ENCODE results near the gene RASGRF2.
"Not testable (repeated sequence)": the region's sequence is repeated elsewhere in the genome, so short reads cannot be mapped to it uniquely, and the experiment has no call there.

The RASGRF2 gene

DNA sequence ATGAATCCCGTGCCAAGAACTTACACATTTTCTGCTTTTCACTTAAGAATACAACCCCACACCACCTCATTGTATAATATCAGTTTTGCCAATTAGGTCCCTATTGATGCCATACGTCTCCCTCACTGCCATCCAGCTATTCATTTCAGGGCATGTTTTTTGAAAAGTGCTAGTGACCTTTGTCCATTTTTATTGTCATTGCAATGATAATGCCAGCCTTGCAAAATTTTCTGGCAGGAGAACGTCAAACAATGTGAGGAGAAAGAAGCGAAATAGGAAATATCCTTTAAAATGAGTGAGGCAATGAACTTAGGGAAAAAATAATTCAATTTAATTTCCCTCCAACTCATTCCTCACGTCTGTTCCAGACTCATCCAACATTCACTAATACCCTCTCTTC, 161.1 kb downstream of the RASGRF2 start:
- WGBS (ENCODE audit: extremely low coverage, insufficient coverage, insufficient read length): no CpG with 5 or more reads among the region's 5 CpGs
- Histone ChIP-seq H3K4me3 (ENCODE audit: low read depth, low read length) (no peak overlapping the region), H4K8ac (ENCODE audit: low read depth, low read length) (no peak overlapping the region), H2BK12ac (ENCODE audit: low read length) (no peak overlapping the region), H3K36me3 (ENCODE audit: control insufficient read depth in 1 of 2, insufficient read depth in 2 of 2, low read length in 2 of 2) (peaks cover 28 to 51% of the 10 kb centered on the region in 2 experiments), H3K27me3 (ENCODE audit: insufficient read depth, low read length) (no peaks in the 10 kb centered on the region), H2AK5ac (ENCODE audit: low read length) (no peak overlapping the region), H4K91ac (ENCODE audit: low read depth, low read length) (no peak overlapping the region), H3K27ac (ENCODE audit: low read depth, low read length) (no peak overlapping the region), H3K79me1 (ENCODE audit: low read length) (no peaks in the 10 kb centered on the region), H4K12ac (ENCODE audit: low read depth, low read length) (no peak overlapping the region), H2BK5ac (ENCODE audit: low read depth, low read length, poor library complexity) (no peak overlapping the region), H3K14ac (ENCODE audit: low read length) (no peak overlapping the region), H2BK120ac (ENCODE audit: insufficient read depth, low read length, poor library complexity) (no peak overlapping the region), H3K23ac (ENCODE audit: low read length) (no peak overlapping the region), H3K18ac (ENCODE audit: low read length) (no peak overlapping the region), H3K4me1 (ENCODE audit: control insufficient read depth in 1 of 2, insufficient read depth in 2 of 2, low read length in 2 of 2) (peaks cover 0 to 5% of the 10 kb centered on the region in 2 experiments), H3K4me2 (ENCODE audit: low read length) (no peak overlapping the region), H3K9ac (ENCODE audit: low read length) (no peak overlapping the region), H3K4ac (ENCODE audit: low read depth, low read length) (no peak overlapping the region), H3K79me2 (ENCODE audit: control insufficient read depth, insufficient read depth, low read length, poor library complexity) (no peaks in the 10 kb centered on the region), H2AFZ (ENCODE audit: insufficient read depth, low read length, poor library complexity) (no peak overlapping the region), H3K9me3 (ENCODE audit: insufficient read depth, low read depth, low read length) (no peaks in the 10 kb centered on the region)
- no peak for DNase-seq

DNA sequence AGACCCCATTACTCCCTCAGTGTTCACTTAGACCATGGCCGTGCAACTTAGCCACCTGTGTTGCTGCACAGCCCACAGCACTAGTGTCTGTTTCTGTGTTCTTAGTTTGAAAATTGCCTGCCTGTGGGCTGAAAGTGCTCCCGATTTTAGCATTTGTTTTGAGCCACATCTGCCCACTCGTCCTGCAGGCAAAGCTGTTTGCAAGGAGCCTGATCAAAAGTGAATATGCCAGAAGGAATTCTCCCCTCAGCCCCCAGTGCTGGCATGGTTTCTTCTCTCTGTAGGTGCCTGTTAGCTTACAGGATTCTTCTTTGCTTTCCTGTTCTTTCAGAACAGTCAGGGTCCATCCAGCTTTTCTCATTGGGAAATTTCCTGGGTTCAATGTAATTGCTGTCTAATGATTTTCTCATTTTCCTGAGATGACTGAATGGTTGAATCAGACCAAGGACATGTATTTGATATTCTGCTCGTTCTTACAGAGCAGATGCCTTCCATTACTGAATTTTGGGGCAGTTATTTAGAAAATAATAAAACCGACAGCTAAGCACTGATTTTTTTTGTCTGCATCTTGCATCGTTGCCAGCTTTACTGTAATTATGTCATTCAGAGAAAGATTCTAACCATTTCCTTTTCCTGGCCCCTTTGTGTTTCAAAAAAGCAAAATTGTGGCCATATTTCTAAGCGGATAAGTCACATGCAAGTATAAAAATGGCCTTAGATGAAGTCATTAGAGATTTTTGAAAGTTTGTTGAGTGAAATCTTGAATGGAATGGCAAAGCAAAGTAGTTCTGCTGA, 161.9 kb downstream of the RASGRF2 start:
- DNase-seq: no peak
- no peak overlapping the region for H2AK5ac ChIP-seq (ENCODE audit: low read length)
- no peak overlapping the region for H4K12ac ChIP-seq (ENCODE audit: low read depth, low read length)
- H3K4me3 ChIP-seq (ENCODE audit: low read depth, low read length): no peak overlapping the region
- H3K36me3 ChIP-seq (ENCODE audit: control insufficient read depth in 1 of 2, insufficient read depth in 2 of 2, low read length in 2 of 2): peaks cover 30 to 54% of the 10 kb centered on the region in 2 experiments
- no peak overlapping the region for H2BK120ac ChIP-seq (ENCODE audit: insufficient read depth, low read length, poor library complexity)
- H2BK12ac ChIP-seq (ENCODE audit: low read length): no peak overlapping the region
- no peaks in the 10 kb centered on the region for H3K79me2 ChIP-seq (ENCODE audit: control insufficient read depth, insufficient read depth, low read length, poor library complexity)
- H3K18ac ChIP-seq (ENCODE audit: low read length): no peak overlapping the region
- no peak overlapping the region for H3K27ac ChIP-seq (ENCODE audit: low read depth, low read length)
- no peaks in the 10 kb centered on the region for H3K27me3 ChIP-seq (ENCODE audit: insufficient read depth, low read length)
- H3K14ac ChIP-seq (ENCODE audit: low read length): no peak overlapping the region
- H3K9me3 ChIP-seq (ENCODE audit: insufficient read depth, low read depth, low read length): no peaks in the 10 kb centered on the region
- no peak overlapping the region for H4K8ac ChIP-seq (ENCODE audit: low read depth, low read length)
- no CpG with 5 or more reads among the region's 7 CpGs for WGBS (ENCODE audit: extremely low coverage, insufficient coverage, insufficient read length)
- peaks cover 0 to 5% of the 10 kb centered on the region in 2 experiments for H3K4me1 ChIP-seq (ENCODE audit: control insufficient read depth in 1 of 2, insufficient read depth in 2 of 2, low read length in 2 of 2)
- H2AFZ ChIP-seq (ENCODE audit: insufficient read depth, low read length, poor library complexity): no peak overlapping the region
- H3K9ac ChIP-seq (ENCODE audit: low read length): no peak overlapping the region
- no peak overlapping the region for H3K23ac ChIP-seq (ENCODE audit: low read length)
- H4K91ac ChIP-seq (ENCODE audit: low read depth, low read length): no peak overlapping the region
- H3K4ac ChIP-seq (ENCODE audit: low read depth, low read length): no peak overlapping the region
- H3K4me2 ChIP-seq (ENCODE audit: low read length): no peak overlapping the region
- H2BK5ac ChIP-seq (ENCODE audit: low read depth, low read length, poor library complexity): no peak overlapping the region
- no peaks in the 10 kb centered on the region for H3K79me1 ChIP-seq (ENCODE audit: low read length)

DNA sequence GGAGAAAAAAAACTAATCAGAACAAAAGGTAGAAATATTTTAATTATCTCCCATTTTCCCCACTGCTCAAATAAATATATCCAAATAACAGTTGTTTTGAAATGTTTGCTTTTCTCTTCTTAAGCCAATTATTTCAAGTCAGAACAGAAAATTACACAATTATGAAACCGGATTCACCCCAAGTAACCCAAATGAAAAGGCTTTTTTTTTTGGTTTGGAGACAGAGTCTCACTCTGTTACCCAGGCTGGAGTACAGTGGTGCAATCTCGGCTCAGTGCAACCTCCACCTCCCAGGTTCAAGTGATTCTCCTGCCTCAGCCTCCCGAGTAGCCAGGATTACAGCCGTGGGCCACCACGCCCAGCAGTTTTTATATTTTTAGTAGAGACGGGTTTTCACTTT, 164.5 kb downstream of the RASGRF2 start:
- DNase-seq; H3K79me2 ChIP-seq (ENCODE audit: control insufficient read depth, insufficient read depth, low read length, poor library complexity); H3K4me2 ChIP-seq (ENCODE audit: low read length); H3K23ac ChIP-seq (ENCODE audit: low read length); H3K27me3 ChIP-seq (ENCODE audit: insufficient read depth, low read length); H4K91ac ChIP-seq (ENCODE audit: low read depth, low read length); H3K9ac ChIP-seq (ENCODE audit: low read length); H3K14ac ChIP-seq (ENCODE audit: low read length); H3K4ac ChIP-seq (ENCODE audit: low read depth, low read length); H2AFZ ChIP-seq (ENCODE audit: insufficient read depth, low read length, poor library complexity); H3K27ac ChIP-seq (ENCODE audit: low read depth, low read length); H3K18ac ChIP-seq (ENCODE audit: low read length); H3K79me1 ChIP-seq (ENCODE audit: low read length); H3K4me3 ChIP-seq (ENCODE audit: low read depth, low read length); H2BK5ac ChIP-seq (ENCODE audit: low read depth, low read length, poor library complexity); H2AK5ac ChIP-seq (ENCODE audit: low read length); H4K8ac ChIP-seq (ENCODE audit: low read depth, low read length); H3K4me1 ChIP-seq (ENCODE audit: control insufficient read depth in 1 of 2, insufficient read depth in 2 of 2, low read length in 2 of 2); H3K9me3 ChIP-seq (ENCODE audit: insufficient read depth, low read depth, low read length); H2BK120ac ChIP-seq (ENCODE audit: insufficient read depth, low read length, poor library complexity); H4K12ac ChIP-seq (ENCODE audit: low read depth, low read length); H2BK12ac ChIP-seq (ENCODE audit: low read length): not testable (repeated sequence)
- no CpG with 5 or more reads among the region's 6 CpGs for WGBS (ENCODE audit: extremely low coverage, insufficient coverage, insufficient read length)
- H3K36me3 ChIP-seq (ENCODE audit: control insufficient read depth in 1 of 2, insufficient read depth in 2 of 2, low read length in 2 of 2): peaks cover 31 to 48% of the 10 kb centered on the region in 2 experiments

DNA sequence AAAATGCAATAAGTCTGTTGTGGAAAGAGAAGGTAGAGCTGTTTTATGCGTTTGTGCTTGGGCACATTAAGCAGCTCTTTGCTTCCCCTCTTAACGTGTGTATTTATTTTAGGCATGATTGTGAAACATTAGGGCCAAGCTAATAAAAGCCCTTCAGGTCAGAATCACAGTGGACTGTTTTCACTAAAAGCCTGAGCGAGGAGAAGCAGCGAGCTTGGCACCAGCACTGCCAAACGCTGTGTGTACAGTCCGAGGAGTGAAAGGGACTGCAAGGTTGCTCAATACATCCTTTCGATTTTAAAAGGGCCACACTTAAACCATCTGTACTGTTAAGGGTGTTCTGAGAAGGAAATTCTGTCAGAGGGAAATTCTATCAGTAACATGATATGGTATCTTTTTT, 165.8 kb downstream of the RASGRF2 start:
- Histone ChIP-seq H2BK120ac (ENCODE audit: insufficient read depth, low read length, poor library complexity) (no peak overlapping the region), H3K27me3 (ENCODE audit: insufficient read depth, low read length) (no peaks in the 10 kb centered on the region)

More for the DNA sequence above, 165.8 kb downstream of the RASGRF2 start:
- no peak overlapping the region for H3K4me2 ChIP-seq (ENCODE audit: low read length)
- no peak overlapping the region for H3K27ac ChIP-seq (ENCODE audit: low read depth, low read length)
- H3K14ac ChIP-seq (ENCODE audit: low read length): no peak overlapping the region
- H3K79me2 ChIP-seq (ENCODE audit: control insufficient read depth, insufficient read depth, low read length, poor library complexity): no peaks in the 10 kb centered on the region
- H4K91ac ChIP-seq (ENCODE audit: low read depth, low read length): no peak overlapping the region
- H3K4me3 ChIP-seq (ENCODE audit: low read depth, low read length): no peak overlapping the region
- no peaks in the 10 kb centered on the region for H3K79me1 ChIP-seq (ENCODE audit: low read length)
- no peak overlapping the region for H4K8ac ChIP-seq (ENCODE audit: low read depth, low read length)
- no peak overlapping the region for H3K23ac ChIP-seq (ENCODE audit: low read length)
- H3K9ac ChIP-seq (ENCODE audit: low read length): no peak overlapping the region
- DNase-seq: no peak
- no peak overlapping the region for H2AK5ac ChIP-seq (ENCODE audit: low read length)
- no peak overlapping the region for H3K18ac ChIP-seq (ENCODE audit: low read length)
- H2AFZ ChIP-seq (ENCODE audit: insufficient read depth, low read length, poor library complexity): no peak overlapping the region
- no peak overlapping the region for H2BK5ac ChIP-seq (ENCODE audit: low read depth, low read length, poor library complexity)
- no peaks in the 10 kb centered on the region for H3K9me3 ChIP-seq (ENCODE audit: insufficient read depth, low read depth, low read length)
- WGBS (ENCODE audit: extremely low coverage, insufficient coverage, insufficient read length): no CpG with 5 or more reads among the region's 7 CpGs
- H2BK12ac ChIP-seq (ENCODE audit: low read length): no peak overlapping the region
- H3K4me1 ChIP-seq (ENCODE audit: control insufficient read depth in 1 of 2, insufficient read depth in 2 of 2, low read length in 2 of 2): no peaks in the 10 kb centered on the region
- peaks cover 32 to 51% of the 10 kb centered on the region in 2 experiments for H3K36me3 ChIP-seq (ENCODE audit: control insufficient read depth in 1 of 2, insufficient read depth in 2 of 2, low read length in 2 of 2)
- H4K12ac ChIP-seq (ENCODE audit: low read depth, low read length): no peak overlapping the region
- H3K4ac ChIP-seq (ENCODE audit: low read depth, low read length): no peak overlapping the region

Measured in trophoblast cell (in vitro differentiated cells and primary cell).